Hypothalamus (tissue), 51 donors: Measurements from ENCODE around the gene CACNA1C.
A peak's percentile ranks its signal among the peaks of the same experiment; 100 is the strongest.

ENCODE experiments used
- DNase-seq, 51 donors: peaks; one replicate each; lab custom pipeline; 2025; lab: John Stamatoyannopoulos, UW

Gene CACNA1C

GRCh38 chr12:2328661-2329060 is 275.9 kb downstream of the CACNA1C start:
- no peak for DNase-seq

GRCh38 chr12:2329661-2330210 is 276.9 kb downstream of the CACNA1C start:
- no peak for DNase-seq

DNA sequence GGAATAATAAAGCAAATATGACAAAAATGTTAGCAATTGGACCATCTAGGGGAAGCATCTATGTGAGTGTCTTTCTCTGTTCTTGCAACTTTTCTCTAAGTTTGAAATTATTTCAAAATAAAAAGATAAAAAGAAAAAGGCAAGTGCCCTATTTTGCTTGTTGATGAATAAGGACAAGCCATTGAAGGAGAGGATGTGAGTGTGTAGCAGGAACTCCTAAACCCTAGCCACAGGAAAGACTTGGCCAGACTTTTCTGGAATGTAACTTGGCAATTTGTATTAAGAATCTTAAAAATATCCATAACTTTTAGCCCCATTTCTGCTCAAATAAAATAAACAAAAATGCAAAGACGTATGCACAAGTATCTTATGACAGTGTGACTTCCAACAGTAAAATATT is 279.4 kb downstream of the CACNA1C start:
- DNase-seq: no peak

DNA sequence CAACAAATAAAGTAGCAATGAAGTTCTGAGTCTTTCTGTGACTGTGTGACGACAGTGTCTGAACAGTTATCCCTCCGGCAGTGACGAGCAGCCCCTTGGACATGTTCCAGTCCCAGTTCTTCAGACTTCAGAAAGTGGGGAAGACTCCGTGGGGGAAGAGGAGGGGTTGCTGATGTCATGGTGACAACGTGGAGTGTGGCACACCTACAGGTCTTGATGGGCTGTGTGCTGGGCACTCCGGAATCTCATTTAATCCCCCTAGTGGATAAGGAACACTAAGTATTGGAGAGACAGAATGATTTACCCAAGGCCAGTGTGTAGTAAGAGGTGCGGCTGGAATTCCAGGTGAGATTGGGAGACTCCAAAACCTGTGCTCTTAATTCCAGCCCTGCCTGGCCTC is 280.2 kb downstream of the CACNA1C start:
- DNase-seq: no peak

GRCh38 chr12:2333491-2334195 is 280.9 kb downstream of the CACNA1C start:
- no peak for DNase-seq

DNA sequence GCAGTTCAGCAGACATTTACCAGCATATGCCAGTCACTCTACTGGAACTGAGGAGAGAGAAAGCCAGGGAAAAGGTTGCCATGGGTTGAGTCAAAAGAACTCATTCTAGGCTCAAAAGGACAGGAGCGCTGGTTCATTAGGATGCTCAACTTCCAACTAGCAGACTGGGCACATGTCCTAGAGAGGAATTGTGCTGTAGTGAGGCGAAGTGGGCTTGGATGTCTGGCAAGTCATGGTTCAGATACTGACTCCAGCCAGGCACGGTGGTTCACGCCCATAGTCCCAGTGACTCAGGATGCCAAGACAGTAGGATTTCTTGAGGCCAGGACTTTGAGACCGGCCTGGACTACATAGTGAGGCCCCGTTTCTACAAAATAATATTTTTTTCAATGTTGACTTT is 281.5 kb downstream of the CACNA1C start:
- DNase-seq: peak in 8 of 51 donors; percentile 7 to 41 (median 20)

DNA sequence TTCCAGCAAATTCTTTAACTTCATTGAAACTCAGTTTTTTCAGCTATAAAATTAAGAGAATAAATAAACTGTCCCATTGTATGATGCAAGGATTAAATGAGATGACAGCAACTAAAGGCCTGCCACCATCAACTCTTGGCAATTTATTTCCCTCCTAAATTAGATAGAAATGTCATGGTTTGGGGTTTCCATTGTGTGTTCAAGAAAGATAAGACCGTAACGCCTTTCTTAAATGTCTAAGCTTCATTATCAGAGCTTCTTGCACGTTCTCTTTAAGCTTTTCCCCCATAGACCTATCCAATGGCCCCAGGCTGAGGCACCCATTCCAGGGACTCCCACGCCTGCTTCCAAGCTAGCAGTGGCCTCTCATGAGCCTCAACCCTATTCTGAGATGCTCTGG is 281.9 kb downstream of the CACNA1C start:
- no peak for DNase-seq

- no peak for DNase-seq
These were observed 282.3 kb downstream of the CACNA1C start for GRCh38 chr12:2335109-2335508.

DNA sequence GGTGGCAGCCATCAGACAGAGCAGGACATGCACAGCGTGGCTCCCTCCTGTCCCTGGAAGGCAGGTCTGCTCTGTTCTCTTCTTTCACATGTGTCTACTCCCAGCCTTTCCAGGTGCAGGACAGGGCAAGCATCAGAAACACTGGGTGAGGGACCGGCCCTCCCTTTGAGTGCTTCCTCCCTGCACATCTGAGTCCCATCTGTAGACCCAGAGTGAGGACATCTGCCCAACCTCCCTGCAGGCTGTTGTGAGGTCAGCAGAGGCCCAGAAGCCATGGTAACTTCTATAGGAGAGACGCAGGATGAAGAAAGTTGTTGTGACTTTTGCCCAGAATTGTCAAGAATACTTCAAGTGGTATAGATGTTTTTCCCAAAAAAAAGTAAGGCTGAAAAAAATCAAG is 282.7 kb downstream of the CACNA1C start:
- DNase-seq: no peak

DNA sequence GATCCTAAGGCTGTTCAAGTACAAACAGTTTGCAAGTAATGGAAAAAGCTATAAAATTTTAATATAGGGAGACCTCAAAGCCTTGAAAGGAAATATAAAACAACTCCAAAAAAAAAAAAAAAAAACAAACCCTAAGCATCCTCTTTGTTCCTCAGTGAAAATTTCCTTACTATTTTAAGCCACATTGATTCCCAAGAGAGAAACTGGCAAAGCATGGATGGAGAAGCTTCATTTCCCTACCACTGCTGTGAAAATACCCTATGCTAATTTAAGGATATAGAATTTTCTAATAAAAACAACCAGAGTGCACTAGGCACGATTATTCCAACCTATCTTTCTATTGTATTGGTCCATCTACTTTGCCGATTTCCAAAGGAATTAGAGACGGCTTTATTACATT is 283.1 kb downstream of the CACNA1C start:
- DNase-seq: no peak

GRCh38 chr12:2336409-2336829 is 283.6 kb downstream of the CACNA1C start:
- DNase-seq: peak in 2 of 51 donors; percentile 14 to 21

GRCh38 chr12:2337031-2338010 is 284.5 kb downstream of the CACNA1C start:
- DNase-seq: no peak

GRCh38 chr12:2338381-2338780 is 285.6 kb downstream of the CACNA1C start:
- no peak for DNase-seq

GRCh38 chr12:2338991-2339431 is 286.2 kb downstream of the CACNA1C start:
- no peak for DNase-seq

DNA sequence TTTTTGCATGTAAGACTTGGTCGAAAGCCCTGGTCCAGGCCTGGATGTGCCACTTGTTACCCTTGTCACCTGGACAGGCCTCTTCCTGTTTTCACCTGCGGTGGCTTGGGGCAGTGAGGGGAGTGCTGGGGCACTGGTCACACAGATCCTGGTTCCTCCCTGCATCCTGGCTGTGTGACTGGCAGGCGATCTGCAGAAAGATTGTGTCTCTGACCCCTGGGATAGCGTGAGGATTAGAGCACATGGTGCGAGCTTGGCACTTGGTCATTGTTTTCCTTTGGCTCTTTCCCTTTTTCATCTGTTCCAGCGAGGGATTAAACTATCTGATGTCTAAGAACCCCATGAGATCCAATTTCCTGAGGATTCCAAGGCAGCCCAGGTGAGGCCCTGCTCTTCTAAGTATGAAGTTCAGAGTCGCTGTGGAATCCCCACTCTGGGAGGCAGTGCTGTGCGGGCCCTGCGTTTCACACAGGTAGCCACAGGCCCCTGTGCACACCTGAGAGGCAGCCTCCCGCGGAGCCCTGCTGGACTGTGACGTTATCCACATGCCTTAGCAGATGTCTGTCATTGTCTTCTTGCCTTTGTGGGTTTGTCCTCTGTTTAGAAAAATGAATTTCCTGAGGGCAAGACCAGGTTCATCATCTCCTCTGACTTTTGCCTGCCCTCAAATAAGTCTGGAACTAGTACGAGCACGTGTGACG is 288.4 kb downstream of the CACNA1C start:
- DNase-seq: no peak

GRCh38 chr12:2341871-2342270 is 289.1 kb downstream of the CACNA1C start:
- no peak for DNase-seq

GRCh38 chr12:2343681-2344080 is 290.9 kb downstream of the CACNA1C start:
- DNase-seq: no peak

DNA sequence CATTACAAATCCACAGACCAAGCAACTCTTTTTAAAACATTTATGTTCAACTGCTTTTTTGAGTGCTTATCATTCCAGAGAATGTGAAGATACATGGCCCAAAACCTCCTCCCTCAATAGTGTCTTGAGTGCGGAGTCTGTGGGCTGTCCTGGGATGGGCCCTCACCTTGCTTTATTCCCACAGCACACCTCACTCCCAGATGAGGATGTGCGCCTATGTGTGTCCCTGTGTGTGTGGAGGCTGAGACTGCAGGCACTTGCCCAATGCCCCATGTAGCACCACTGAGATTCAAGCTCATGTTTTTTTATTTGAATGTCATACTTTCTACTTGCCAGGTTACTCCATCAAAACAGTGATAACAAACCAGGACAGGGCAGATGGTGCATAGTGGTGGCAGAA is 291.7 kb downstream of the CACNA1C start:
- DNase-seq: no peak

DNA sequence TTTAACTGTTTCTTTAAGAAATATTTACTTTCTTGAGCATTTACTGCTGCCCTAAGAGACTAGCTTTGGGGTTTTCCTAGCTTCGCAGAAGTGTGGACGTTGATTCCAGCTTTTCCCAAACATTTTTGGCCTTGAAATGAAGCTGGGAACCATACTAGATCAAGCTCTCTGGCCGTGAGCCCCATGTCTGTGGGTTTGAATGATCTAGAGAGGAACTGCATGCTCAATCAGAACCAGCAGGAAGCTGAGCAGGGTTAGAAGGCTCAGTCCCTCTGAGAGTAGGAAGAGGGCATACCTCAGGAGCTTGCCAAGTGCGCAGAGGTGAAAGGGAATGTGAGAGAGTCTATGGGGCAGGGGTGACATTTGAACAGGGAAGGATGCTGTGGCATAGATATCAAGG is 292.1 kb downstream of the CACNA1C start:
- DNase-seq: no peak

DNA sequence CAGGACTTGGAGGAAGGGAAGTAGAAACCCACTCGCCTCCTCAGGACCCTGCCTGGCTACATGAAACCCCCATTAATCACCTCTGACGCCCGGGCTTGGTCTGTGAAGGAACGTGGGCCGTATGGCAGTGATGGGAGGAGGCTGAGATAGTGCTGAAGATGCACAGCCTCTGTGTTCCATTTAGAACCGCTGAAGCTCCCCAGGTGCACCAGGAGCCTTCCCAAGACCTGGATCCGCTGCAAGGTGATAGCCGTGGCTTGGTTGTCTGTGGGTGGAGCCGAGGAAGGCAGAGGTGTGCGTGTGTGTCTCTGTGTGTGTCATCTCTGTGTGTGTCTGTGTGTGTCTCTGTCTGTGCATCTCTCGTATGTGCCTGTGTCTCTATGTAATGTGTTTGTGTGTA is 293.1 kb downstream of the CACNA1C start:
- no peak for DNase-seq

- no peak for DNase-seq
These were observed 293.6 kb downstream of the CACNA1C start for GRCh38 chr12:2346416-2346815.
